Amygdala (tissue), 56 donors: ENCODE results near the gene L2HGDH.
"Not testable (repeated sequence)": the region's sequence is repeated elsewhere in the genome, so short reads cannot be mapped to it uniquely, and the experiment has no call there.

Source experiments
- DNase-seq, 56 donors: peaks; one replicate each; lab custom pipeline; 2025; lab: John Stamatoyannopoulos, UW

L2HGDH gene

DNA sequence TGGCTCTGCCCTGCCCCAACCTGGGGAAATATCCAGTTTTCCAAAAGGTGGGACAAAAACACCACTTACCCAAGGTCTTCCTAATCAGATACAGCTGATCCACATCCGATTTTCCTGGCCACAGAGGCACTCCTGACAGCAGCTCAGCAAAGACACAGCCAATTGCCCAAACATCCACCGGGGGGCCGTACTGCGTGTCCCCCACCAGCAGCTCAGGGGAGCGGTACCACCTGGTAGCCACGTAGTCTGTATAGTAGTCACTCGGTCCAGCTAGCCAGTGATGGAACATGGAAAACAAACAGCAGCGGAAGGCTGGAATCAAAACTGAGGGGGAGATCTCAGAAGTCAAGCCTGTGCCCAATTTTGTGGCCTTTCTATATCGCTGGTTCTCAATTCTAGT lies 28.9 kb upstream of the L2HGDH start:
- DNase-seq = no peak

DNA sequence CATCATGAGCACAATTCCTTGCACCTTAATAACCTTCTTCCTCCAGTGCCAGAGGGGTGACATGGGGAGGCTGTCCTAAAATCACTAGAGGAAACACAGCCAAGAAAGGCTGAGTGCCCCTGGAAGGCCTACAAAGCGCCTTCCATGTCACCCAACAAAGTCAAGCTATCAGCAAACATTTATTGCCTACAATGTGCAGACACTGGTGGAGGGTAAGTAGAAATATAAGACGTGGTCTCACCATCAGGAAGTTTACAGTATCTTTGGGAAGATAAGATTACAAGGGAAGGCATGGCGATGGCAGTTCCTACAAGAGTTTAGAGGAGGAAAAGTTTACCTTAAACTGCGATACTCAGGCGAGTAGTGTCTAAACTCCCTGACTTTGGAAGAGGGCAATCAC lies 28.0 kb upstream of the L2HGDH start:
- no peak for DNase-seq

DNA sequence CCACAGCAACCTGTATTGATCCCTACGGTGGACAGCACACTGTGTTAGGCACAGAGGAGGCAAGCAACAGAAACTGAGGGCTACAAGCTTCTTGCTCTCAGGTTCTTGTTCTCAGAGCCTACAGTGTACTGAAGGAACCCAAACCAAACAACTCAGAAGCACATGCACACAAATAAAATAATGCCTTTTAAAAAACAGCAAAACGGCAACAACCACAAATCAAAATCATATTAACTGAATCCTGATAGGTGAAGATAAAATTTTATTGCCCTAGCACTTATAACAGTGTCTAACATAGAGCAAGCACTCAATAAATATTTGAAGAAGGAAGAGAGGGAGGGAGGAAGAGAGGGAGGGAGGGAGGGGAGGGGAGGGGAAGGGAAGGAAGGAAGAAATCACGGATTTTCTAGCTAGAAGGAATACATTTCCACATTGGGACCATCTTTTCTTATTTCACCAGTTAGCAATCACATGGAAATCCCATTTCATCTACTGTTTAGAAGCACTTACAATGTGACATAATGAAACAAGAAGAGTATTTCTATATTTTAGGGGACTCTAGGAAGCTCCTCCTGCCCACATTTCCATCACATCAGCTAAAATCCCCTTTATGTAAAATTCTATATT lies 27.3 kb upstream of the L2HGDH start:
- DNase-seq = no peak

DNA sequence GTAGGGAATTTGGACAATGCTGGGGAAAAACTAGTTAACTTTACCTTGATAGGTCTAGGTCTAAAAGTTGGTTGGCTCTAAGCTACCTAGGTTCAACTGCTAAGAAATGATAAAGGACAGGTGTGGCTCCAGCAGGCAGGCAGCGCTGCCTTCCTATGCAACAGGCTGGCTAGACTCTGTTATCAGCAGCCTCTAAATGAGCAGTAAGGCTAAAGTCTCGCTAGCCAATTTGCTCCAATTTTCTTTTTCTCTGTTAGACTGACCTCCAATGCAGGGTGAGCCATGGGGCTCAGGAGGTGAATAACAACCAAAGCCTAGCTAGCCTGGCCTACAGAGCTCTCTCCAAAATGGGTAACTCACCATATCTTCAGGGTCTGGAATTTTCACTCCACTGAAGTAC lies 26.6 kb upstream of the L2HGDH start:
- no peak for DNase-seq

DNA sequence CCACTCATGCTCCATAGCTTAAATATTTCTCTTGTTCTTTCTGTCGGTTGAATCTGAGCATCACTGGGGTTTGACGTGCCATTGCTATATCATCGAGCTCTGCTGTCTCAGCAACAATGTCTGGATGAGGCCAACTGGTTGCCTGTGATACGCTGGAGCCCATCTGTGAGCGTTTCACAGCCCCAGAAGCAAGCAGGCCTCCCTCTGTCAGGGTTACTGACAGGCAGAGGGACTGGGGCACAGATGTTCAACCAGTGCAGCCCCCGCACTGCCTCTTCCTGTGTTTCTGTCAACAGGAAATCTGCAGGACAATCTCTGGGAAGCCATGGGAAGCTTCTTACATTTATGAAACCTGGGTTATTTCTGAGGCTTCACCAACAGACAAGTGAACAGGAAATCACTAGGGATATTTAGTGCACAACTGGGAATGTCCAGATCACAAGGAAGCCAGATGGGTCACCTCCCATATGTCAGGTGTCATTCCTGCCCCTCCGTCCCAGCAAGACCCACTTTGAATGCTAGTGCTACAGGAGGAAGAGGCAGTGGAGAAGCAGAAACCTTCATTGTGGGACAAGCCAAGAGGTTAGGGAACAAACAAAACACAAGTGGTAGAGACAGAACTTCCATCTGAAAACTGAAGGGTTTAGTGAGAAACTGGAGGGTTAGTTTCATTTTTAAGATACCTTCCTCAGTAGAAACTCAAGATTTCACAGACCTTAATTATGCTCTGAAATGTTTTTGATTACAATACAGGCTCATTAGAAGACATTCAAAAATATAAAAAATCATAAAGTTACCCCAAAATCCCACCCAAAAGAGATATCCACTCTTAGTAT lies 24.2 kb upstream of the L2HGDH start:
- DNase-seq = peak in 43 of 56 donors; percentile 12 to 68 (median 38)

DNA sequence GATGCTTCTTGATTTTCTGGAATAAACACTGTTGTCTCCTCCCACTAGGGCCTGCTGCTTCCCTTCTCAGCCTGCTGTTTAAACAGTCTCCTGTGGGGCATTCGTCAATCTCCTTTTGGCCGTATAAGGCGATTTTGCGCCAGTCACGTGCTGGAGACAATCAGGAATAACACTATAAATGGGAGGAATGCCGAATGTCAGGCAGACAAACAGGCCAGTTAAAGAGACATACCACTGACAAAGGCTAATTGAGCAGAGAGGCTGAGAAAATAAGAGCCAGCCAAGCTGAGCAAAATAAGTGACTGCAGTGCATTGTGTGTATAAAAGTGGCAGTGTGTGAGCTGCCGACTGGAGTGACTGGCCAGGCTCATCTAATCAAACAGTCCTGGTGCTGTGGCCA lies 23.4 kb upstream of the L2HGDH start:
- DNase-seq = peak in 52 of 56 donors; percentile 20 to 89 (median 60)

DNA sequence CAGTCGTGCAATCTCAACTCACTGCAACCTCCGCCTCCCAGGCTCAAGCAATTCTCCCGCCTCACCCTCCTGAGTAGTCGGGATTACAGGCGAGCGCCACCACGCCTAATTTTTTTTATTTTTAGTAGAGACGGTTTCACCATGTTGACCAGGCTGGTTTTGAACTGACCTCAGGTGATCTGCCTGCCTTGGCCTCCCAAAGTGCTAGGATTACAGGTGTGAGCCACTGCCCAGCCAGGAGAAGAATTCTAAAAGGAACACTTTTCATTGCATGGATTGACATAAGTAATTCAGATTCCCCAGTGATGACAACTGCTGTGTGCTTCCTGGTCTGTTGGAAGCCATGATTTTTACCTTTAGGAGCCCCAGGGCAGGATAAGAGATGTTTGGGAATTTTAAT lies 22.2 kb upstream of the L2HGDH start:
- DNase-seq = no peak

DNA sequence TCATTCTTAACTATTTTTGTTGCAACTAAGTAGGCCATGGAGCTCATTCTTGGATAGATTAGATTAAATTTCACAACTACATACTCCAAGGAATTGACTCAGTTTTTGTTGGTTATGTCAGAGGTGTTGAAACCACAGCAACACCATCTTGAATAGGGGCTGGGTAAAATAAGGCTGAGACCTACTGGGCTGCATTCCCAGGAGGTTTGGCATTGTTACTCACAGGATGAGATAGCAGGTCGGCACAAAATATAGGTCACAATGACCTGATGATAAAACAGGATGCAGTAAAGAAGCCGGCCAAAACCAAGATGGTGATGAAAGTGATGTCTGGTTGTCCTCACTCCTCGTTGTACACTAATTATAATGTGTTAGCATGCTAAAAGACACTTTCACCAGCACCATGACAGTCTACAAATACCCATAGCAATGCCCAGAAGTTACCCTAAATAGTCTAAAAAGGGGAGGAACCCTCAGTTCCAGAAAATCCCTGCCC lies 21.0 kb upstream of the L2HGDH start:
- no peak for DNase-seq

DNA sequence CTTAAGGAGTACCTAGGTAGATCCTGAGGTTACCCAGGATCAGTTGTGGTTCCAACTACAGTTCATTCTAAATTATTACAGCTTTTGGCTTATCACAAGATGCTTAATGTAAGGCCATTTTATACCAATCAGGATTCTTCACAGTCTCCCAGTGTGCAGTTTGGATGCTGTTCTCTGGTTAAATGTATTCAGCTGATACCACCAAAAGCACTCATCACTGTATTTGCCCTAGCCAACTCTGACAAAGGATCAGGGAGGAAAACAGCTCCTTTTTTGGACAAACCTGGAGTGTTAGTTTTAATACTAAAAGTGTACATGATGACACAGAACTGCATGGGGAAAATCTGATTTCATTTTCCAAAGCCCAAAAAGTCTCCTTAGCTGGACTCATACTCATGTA lies 19.6 kb upstream of the L2HGDH start:
- DNase-seq = no peak

DNA sequence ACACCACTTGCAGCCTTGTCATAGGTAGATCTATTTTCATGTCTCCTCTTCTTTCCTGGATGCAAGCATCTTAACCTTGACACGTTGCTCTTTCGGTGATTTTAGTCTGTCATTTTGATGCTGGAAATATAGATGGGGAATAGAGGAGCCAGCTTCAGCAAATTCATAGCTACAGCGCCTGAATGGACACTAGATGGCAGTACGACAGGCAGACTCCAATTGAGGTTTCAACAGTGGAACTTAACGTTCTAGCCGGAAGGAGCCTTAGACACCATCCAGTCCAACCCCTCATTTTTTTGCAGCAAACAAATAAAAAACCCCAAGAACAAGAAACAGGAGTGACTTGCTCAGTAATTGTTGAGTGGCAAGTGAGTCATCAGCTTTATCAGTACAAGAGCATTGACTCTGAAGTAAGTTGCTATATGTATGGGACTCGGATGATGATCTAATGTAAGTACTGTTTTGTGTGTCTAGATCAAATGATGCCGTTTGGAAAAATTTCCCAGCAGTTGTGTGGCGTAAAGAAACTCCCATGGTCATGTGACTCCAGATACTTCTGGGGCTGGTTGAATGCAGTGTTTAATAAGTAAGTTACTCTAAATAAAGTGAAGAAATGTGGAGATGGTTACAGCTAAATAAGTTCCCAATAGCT lies 9.1 kb upstream of the L2HGDH start:
- peak in 47 of 56 donors; percentile 6 to 86 (median 44) for DNase-seq

DNA sequence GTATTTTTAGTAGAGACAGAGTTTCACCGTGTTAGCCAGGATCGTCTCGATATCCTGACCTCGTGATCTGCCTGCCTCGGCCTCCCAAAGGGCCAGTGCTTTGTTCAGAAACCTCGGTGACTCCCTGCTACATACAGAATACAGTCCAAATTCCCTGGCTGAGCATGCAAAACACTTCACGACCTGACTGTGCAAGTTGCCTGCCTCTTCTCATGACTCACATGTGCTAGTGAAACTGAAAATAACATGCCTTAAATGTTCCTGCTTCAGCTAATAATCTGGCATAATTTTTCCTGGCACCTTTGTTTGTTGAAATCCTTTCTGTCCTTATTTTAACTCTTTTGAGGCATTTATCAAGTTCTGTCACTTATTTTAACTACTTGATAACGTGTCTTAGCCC lies 8.3 kb upstream of the L2HGDH start:
- DNase-seq = no peak

DNA sequence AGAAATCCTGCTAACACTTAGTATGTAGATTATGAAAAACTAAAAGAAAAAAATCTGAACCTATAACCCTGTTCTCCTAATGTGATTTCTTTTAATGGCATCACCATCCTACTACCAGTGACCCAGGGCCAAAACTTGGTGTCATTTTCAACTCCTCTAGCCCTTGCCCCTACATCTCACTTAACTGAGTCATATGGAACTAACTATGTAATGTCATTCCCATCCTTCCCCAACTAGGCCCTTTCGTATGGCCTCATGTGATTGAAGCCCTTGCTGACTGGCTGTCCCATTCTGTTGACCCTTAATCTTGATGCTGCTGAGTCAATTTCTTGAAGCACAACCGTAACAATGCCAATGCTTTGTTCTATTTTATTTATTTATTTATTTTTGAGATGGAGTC lies 7.7 kb upstream of the L2HGDH start:
- DNase-seq = no peak

DNA sequence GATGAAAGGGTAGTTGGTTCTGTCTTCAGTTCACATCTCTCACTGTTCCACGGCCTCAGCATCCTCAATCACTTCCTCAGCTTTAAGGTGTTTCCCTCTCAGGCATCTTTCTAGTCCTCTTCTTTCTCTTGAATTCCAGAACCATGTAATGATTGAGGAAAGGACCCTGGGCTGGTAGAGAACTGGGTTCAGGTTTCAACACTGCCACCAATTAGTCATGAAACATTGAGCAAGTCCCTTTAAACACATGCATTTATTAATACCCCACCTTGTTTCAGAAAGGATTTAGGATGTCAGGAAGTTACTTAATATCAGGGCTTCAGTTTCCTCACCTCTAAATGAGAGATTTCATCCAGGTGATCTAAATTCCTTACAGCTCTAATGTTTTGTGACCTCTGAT lies 7.3 kb upstream of the L2HGDH start:
- DNase-seq = no peak

DNA sequence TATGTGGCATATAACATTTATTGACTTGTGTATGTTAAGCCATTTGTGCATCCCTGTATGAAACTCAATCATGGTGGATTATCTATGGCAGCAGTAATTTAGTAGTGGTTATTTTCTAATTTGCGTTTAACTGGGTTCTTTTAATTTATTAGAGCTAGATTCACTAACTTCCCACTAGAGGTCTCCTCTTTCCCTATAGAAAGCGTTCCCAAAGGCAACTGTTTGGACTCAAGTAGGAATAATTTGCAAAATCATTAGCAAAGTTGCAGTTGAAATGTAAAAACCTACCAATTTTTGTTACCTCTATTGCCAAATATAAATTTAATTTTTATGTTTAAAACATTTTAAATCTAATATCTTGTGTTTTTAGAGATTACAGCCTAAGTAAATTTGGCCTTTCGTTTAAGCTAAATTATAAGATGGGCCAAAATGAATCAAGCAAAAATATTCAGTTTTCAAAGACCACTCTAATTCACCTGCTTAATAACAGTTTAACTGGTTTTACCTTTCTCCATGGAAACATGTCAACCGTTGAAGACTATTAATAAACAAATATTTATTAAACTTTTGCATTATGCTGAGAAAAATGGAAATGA lies 6.1 kb upstream of the L2HGDH start:
- no peak for DNase-seq

DNA sequence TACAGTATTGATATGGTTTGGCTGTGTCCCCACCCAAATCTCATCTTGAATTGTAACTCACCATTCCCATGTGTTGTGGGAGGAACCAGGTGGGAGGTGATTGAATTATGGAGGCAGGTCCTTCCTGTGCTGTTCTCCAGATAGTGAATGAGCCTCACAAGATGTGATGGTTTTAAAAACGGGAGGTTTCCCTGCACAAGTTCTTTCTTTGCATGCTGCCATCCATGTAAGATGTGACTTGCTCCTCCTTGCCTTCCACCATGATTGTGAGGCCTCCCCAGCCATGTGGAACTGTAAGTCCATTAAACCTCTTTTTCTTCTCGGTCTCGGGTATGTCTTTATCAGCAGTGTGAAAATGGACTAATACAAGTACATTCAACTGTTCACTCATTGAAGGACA lies 2.1 kb upstream of the L2HGDH start:
- DNase-seq = not testable (repeated sequence)

DNA sequence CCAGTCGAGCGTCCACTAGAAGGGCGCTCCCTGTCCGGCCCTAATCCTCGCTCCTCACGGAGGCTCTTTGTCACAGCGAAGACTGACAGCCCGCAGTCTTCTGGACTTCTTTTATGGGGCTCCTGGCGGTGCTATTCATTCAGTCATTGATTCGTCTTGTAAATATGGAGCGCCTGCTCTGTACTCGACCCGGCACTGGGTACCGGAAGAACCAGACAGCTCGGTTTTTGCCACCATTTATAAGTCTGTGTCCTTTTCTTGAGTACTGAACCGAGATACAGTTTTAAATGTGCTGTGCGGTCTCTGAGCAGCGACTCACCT lies 665 bp upstream of the L2HGDH start:
- peak in 2 of 56 donors; percentile 31 to 43 for DNase-seq

DNA sequence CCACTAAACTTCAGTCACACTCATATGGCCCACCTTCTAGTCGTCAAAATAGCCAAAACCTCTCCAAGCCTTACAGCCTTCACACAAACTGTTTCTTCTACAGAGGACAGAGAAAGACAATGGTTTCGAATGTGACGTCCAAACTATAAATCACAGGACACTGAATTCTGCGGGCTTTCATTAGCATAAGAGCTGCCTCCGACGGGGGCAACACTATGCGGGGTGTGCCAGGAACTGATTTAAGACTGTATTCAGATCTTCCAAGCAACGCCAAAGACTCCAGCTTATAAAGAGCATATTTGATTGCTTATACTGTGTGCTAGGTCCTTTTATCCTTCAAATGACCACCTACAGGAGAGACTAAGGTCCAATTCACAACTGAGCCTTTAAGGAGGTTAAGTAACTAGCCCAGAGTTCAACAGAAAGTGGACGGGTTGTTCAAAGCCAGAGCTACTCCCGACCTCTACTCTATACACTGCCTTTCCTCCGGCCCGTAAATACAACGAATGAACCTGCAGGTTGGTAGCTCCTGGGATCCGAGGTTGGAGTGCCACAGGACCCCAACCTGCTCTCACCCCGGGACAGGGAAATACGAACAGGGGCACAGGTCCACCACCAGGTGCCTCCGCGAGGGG lies 575 bp downstream of the L2HGDH start:
- peak in 5 of 56 donors; percentile 30 to 59 (median 42) for DNase-seq

DNA sequence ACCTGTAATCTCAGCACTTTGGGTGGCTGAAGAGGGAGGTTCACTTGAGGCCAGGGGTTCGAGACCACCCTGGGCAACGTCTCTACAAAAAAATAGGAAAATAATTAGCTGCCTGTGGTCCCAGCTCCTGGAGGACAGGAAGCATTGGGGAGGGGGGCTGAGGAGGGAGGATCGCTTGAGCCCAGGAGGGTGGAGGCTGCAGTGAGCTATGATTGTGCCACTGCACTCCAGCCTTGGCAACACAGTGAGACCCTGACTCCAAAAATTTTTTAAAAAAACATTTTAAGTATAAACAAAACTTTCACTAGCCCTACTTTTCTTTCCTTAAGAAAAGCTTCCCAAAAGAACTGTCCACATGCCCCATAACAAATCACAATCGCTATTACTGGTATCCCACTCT lies 1.6 kb downstream of the L2HGDH start:
- no peak for DNase-seq

DNA sequence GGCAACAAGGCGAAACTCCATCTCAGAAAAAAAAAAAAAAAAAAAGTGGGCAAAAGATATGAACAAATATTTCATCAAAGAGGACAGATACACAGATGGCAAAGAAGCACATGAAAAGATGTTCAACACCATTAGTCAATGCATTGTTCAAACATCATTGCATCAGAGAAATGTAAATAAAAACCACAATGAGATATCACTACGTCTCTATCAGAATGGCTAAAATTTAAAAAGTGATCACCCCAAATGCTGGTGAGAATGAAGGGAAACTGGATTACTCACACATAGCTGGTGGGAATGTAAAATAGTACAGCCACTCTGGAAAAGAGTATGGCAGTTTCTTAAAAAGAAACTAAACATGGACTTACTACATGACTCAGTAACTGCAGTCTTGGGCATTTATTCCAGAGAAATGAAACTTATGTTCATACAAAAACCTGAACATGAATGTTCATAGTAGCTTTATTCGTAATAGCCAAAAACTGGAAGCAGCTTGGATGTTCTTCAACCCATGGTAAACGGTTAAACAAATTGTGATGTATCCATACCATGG lies 3.6 kb downstream of the L2HGDH start:
- no peak for DNase-seq

DNA sequence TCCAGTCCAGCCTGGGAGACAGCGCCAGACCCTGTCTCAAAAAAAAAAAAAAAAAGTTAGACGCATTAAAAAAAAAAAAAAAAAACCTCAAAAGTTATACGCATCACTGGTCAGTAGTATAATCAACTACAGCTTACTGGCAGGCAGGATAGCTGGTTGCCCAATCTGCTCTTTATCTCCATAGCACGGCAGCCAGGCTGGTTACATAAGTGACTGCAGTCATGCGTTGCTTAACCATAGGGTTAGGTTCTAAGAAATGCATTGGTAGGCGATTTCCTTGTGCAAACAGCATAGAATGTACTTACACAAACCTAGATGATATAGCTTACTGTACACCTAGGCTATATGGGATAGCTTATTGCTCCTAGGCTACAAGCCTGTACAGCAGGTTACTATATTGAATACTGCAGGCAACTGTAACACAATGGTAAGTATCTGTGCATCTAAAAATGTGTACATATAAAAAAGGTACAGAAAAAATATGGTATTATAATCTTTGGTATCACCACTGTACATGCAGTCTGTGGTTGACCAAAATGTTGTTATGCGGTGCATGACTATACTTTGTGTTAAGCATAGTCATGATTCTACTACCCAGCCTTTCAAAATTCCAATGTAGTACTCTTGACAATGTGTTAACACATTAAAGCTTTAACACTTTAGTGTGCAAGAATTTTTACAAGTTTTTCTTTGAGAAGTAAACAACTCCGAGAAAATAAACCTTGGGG lies 8.1 kb downstream of the L2HGDH start:
- no peak for DNase-seq
